T-helper 2 cell treated with Interferon-gamma antibody and Interleukin-4, amounts not matched to agents 100 ng/mL and 5 ng/mL, for 36 hours (primary cell): ENCODE results near the gene SUPT20H. TPM values are rescaled to one million over a fixed set of nuclear protein-coding genes. Genes with fewer than 3 reads are reported as not detected.

Source experiments
- intact Hi-C: fragments of 100-400 bp; cut with micrococcal nuclease; formaldehyde crosslinking; loops from one replicate; pipeline ENCODE4 v1.15.1; 2023
- total RNA-seq: library from RNA; stranded (reverse); gene quantifications from 2 replicates; pipeline ENCODE4 v1.2.3, GENCODE V29; 2022

SUPT20H gene
- 68.3 and 71.6 TPM in 2 replicates for total RNA-seq

DNA sequence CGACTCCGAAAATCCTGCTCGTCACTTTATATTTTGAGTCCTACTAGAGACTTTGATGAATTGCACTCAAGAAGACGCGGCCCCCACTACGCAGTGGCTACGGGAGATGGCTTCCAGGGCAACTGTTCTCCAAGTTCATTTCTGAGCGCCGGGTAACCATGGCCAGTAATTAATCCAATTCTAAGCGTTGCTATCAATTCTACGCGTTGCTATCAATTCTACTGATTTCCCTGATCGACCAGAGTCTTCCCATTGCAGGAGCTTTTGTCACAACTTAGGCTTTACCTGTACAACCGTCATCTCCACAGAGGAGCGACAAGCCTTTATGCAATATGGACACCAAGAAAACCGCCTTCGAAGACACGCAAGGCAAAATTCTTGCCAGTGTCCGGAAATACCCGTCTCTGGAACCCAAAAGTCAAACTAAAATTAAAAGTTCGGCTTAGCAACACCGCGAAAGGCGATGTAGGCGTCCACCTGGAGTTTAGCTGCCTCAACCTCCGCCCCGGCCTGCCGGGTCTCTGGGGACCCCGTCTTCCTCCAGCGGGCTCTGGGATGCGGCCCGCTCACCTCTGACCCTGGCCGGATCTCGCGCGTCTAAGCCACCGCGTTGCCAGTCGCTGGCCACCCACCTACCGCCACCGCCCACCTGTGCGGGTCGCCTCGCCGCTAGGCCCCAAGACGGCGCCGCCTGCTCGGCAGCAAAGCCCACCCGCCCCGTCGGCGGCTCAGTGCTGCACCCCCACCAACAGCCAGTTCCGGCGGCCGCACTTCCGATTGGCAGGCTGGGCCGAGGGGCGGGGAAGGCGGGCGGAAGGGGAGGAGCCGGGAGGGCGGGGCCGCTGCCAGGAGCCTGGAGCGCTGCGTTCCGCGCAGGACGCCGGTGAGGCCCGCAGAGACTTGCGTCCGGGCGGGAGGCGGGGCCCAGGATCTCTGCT, at the start of gene SUPT20H:
TSS of gene SUPT20H (minus strand) at position 779 of the 938 bp plus-strand sequence. CDS start 8,198 bp downstream, outside the sequence.
- intact Hi-C loops = loop anchor here (1.0 to 10.0 kb wide), 6 partner anchors 60 to 1976 kb away; partner anchors contain the start of genes ALG5, CCNA1, NHLRC3 and PROSER1

DNA sequence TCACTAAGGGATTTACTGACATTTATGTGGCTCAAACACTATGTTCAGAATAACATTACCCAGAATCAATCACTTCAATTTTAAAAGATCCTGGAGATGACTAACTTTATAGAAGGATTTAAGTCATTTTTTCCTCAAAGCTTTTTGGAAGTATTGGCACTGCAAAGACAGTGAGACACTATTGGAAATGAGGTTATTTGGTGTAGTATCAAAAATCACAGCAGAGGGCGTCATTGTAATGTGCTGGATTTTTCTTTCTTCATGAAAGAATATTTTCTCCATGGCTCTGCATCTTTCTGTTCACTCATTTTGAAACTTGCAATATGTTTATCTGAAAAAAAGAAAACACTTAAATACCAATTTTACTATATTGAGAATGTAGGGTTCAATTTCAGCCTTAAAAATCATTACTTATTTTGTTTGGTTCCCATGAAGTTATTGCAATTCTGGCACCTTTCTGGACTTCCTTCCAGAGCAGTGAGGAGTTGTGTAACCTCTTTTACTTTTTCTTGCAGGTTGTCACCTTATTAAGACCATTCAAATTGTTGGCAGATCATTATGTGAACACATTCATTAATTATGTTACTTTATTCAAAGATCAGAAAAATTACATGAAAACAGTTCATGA, 49.7 kb upstream of the SUPT20H start:
- intact Hi-C loops = loop anchor here (10.0 kb wide), 1 partner anchor 1476 kb away; no protein-coding TSS in a partner anchor

DNA sequence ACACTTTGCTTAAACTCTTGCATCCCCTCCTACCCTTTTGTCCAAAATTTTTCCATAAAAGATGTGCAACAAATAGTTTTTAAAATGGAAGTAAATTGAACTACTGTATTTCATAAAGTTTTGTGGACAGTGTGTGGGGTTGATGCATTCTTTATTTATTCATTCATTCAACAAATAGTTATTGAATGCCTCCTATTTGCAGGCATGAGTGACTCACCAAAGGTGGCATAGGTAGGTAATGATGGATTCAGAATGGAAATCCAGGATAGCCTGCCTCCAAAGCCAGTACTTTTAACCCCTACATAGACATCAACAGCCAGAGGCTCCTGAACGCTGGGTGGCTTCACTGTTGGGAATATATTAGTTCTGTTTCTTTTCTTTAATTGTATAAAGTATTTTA, 48.4 kb upstream of the SUPT20H start:
- intact Hi-C loops = loop anchor here (10.0 kb wide), 1 partner anchor 1477 kb away; no protein-coding TSS in a partner anchor

DNA sequence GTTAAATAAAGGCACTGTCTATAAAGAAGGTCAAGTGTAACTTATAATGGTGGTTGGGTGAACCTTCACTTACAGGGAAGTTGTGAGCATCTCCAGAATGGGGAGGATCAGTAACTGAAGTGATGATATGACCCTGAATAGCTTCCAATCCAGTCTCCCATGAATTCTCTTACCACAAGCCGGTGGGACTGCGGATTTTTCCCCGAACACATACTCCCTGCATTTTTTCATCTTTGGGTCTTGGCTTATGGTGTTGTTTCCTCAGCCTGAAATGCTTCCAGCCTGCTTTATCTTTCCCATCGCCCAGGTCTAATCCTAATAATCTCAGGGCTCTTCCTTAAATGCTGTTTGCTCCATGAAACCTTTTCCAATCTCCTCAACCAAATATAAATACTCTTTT, 48.0 kb upstream of the SUPT20H start:
- intact Hi-C loops = loop anchor here (10.0 kb wide), 1 partner anchor 1477 kb away; no protein-coding TSS in a partner anchor

DNA sequence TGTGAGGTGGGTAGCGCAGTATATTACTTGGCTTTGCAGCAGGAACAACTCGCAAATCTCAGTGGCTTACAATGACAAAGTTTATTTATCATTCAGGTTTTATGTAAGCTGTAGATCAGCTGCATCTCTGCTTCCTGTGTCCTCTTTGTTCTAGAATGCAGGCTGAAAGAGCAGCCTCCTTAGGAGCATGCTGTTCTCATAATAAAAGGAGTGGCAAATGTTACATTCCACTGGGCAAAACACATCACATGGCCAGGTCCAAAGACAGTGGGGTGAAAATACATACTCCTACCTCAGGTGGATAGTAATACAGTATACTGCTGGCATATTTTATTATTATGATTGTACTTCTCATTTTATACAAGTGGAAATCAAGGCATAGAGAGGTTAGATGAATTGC, 47.2 kb upstream of the SUPT20H start:
- intact Hi-C loops = loop anchor here (10.0 kb wide), 1 partner anchor 1478 kb away; no protein-coding TSS in a partner anchor

DNA sequence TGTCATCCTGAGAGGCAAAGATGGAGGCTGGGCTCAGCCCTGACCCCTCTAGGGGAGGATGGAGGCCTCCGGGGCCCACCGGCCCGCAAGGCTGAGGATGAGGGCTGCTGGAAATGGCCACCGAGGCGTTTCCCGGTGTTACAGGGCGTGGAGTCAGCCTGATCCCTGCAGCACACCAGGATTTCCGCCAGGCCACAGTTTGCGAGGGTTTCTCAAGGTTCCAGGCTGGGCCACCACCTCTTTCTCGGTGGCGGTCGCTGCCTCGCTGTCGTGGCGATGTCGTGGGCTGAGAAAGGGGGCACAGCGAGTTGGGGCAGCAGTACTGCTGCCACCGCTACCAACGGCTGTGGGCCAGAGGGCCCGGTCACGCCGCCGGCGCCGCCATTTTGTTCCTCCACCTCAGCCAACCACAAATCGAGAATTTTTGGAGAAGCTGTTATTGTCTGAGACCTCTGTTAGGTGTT, 45.8 kb upstream of the SUPT20H start, which contains the start of gene CSNK1A1L:
TSS of gene CSNK1A1L (minus strand) at position 414 of the 464 bp plus-strand sequence. CDS start at position 6, 408 bp downstream.
- intact Hi-C loops = loop anchor here (10.0 kb wide), 1 partner anchor 1480 kb away; no protein-coding TSS in a partner anchor

DNA sequence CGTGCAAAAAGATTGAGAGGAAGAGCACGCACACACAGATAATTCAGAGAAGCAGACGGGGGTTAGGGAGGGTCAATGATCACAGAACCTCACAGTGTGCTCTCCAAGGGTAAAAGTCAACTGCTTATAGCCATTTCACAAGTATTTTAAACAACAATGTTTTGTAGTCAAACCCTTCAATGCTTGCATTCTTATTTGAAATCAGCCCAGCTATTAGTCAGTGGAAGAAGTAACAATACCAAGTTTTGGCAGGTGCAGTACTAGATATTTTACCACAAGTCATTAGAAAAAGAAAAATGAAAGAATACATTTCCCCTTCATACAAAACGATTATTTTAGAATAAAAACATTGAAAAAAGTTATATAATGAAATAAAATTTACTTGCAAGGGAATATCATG, 43.4 kb upstream of the SUPT20H start:
- intact Hi-C loops = loop anchor here (10.0 kb wide), 1 partner anchor 1482 kb away; no protein-coding TSS in a partner anchor

DNA sequence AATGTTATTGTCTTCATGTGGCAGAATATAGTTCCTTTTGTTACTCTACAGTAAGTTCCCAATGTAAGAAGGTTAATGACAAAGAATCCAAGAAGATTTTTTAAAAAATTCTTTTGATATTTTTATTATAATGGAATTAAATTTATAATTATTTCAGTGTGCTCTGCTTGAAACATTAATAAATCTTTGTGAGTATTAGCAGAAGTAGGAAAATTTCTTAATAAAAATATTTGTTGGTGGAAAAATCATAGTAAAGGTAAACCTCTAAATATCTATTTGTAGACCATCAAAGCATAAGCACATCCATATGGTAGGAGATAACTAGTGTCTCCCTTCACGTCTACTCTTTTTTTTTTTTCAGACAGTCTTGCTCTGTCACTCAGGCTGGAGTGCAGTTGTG, 41.7 kb upstream of the SUPT20H start:
- intact Hi-C loops = loop anchor here (10.0 kb wide), 1 partner anchor 1484 kb away; no protein-coding TSS in a partner anchor

DNA sequence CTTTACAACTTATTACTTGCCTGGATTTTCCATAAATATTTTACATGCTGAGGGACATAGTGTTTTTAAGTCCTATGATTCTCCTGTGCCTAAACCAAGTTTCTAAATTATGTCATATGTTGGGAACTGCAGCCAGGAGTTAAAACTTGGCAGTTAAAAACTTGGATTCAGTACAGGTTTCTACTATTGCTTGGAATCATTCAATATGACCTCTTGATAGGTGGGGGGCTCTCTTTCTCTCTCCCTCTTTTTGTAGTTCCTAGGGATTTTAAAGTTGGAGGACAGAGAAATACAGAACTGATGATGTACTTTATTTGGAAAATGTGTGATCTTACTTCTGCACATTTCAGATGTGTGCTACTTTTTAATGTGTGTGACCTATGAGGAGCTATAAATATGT, 41.2 kb upstream of the SUPT20H start:
- intact Hi-C loops = loop anchor here (10.0 kb wide), 1 partner anchor 1484 kb away; no protein-coding TSS in a partner anchor

DNA sequence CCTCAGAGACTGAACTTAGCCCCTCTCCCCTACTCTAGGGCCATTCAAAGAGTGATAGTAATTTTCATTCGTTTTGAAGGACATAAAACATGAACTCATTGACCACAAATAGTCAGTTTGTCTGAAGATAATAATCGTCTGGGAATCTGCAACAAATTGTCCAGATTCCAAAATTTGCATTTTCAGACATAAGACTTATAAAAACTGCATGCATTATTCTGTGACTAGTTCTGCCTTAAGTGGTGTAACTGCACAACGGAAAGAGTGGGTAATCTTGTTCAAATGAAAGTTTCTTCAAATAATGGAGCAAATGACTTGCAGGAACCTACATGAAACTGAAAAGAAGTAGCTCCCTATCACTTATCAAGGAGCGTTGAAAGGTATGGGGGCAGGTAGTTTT, 37.6 kb upstream of the SUPT20H start:
- intact Hi-C loops = no loop called here

DNA sequence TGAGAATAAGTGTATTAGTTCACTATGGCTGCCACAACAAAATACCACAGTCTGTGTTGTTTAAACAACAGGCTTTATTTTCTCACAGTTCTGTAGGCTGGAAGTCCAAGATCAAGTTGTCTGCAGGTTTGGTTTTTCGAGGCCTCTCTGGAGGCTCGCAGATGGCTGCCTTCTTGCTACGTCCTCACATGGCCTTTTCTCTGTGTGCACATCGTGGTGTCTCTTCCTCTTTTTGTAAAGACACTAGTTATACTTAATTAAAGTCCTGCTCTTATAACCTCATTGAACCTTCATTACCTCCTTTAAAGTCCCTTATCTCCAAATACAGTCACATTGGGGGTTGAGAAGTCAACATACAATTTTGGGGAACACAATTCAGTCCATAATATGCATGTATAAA, 35.4 kb upstream of the SUPT20H start:
- intact Hi-C loops = no loop called here

DNA sequence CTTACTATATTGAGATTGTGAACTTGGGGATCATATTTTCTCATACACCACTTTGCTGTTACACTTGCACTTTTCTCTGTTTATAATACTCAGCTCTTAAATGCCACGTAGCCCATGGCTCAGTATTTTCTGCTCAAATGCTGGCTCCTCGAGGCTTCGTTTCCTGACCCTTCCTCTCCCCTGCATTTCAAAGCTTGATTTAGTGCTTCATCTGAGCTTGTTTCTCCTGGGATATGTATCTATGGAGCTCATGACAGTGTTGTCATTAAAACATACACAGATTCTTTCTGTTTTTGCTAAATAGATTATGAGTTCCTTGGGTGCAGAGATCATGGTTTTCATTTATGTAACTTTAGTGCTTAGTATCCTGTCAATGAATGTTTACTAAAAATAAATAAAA, 34.6 kb upstream of the SUPT20H start:
- intact Hi-C loops = no loop called here

DNA sequence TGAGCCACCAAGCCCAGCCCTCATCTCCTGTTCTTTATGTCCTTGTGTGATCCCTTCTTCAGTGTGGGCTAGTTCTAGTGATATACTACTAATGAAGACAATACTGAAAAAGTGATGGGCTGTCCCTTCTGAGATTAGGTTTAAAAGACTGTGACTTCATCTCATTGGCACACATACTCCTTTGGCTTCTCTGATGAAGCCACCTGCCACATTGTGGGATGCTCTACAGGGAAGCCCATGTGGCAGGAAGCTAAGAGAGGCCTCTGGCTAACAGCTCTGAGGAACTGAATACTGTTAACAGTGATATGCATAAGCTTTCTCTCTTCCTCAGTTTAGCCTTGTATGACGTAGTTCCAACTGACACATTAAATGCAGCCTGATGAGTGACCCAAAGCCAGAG, 32.3 kb upstream of the SUPT20H start:
- intact Hi-C loops = no loop called here

DNA sequence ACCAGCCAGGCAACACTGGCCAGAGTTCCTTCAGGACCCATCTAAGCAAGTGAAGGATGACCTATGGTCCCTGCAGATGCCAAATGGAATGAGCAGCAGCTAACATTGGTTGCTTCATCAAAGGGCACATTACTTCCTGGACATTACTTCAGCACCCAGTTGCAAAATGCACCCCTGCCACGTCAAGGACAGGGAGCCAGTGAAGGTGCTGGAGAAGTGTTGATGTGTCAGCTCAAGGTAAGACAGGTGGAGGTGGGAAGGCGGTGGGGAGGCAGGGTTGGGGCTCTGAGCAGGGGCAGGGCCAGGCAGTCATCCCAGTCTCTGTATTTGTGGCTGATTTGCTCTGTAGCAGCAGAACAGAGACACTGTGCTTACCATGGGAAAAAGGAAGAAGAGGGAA, 31.4 kb upstream of the SUPT20H start:
- intact Hi-C loops = no loop called here

DNA sequence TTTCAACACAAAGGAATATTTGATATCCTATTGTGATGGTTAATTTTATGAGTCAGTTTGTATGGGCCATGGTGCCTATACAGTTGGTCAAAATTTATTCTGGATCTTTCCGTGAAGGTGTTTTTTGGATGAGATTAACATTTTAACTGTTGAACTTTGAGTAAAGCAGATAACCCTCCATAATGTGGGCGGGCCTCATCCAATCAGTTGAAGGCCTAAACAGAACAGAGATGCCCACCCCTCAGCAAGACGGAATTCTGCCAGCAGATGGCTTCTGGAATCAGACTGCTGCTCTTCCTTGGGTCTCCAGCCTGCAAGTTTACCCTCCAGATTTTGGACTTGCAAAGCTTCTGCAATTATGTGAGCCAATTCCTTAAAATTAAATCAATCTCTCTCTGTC, 30.0 kb upstream of the SUPT20H start:
- intact Hi-C loops = no loop called here

DNA sequence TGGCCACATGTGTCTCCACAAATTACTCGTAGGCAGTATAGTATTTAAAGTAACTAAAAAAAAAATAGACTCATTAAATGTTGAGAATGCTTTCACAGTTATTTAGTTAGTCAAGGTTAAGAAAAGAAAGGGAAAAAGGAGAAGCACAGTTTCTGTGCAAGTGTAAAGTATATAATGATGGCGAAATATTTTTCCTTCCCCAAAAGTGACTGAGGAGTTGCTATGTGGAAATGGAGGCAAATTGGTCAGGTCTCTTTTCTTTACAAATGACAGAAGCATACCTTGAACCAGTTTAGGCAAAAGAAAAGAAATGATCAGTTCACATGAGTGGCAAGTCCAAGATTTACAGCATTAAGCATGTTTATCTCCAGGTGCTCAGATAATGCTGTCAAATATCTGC, 28.0 kb upstream of the SUPT20H start:
- intact Hi-C loops = no loop called here

DNA sequence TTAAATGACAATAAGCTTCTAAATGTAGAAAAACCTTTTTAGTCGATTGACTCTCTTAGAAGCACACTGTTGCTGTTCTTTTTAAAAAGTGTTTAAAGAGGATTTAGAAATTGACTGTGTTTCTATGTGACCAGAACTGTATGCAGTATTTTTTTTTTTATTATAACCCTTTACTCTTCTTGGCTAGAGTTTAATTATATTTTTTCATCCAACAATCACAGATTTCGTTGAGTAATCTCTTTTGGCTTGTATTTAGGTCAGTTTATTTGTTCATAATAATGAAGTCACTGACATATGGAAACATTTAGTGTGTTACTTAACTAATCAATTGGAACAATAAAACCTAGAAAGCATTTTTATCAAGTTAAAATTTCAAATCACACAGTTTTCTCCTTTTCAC, 26.1 kb upstream of the SUPT20H start:
- intact Hi-C loops = no loop called here

DNA sequence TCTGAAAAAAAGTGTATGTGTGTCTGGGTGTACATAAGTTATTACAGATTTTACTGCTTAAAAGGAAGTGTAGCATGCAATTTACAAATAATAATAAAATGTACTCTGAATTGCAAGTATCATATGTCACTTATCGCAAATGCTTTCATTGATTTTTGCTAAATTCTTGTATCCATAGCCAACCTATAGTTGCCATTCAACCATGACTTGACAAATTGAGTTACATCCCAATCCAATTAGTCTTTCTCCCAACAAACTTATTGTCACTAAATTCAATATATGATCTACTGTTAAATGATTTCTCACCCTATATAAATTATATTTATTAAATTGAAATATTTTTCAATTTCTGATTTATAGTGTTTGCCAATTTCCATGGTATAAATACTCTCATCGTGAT, 17.3 kb upstream of the SUPT20H start:
- intact Hi-C loops = no loop called here

DNA sequence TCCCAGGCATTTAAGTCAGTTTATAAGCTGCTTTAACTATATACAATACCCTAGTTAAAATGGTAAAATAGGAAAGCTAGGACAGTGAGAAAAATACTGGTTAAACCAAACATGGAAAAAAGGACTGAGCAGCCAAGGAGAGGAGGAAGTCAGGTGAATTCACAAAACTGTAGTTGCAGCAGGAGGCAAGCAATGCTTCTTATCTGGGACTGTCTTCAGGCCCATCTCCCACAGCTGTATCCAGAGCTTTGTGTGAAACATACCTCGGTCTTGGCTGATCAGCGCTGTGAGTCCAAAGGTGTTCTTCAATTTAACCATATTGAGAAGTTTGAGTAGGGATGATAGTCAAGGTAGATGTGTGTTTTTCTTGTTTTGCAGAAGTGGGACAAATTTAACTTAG, 15.7 kb upstream of the SUPT20H start:
- intact Hi-C loops = no loop called here

DNA sequence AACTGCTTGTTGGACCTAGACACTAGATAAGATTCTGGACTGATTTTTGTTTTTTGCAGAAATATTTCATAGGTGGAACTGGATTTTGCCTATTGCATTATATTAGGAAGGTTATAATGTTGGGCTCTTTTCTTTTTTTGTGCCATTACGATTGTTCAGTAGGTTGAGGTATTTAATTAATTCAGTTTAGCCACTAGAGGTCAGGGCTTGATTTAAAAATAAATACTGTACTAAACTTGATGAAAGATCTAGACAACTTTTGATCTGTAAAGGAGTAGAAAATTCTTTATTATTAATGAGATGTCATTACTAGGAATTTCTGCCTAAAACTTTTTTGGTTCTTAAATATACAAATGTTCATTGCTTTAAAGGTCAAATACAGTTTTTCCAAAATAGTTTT, 15.2 kb upstream of the SUPT20H start:
- intact Hi-C loops = loop anchor here (5.0 kb wide), 1 partner anchor 1508 kb away; no protein-coding TSS in a partner anchor

DNA sequence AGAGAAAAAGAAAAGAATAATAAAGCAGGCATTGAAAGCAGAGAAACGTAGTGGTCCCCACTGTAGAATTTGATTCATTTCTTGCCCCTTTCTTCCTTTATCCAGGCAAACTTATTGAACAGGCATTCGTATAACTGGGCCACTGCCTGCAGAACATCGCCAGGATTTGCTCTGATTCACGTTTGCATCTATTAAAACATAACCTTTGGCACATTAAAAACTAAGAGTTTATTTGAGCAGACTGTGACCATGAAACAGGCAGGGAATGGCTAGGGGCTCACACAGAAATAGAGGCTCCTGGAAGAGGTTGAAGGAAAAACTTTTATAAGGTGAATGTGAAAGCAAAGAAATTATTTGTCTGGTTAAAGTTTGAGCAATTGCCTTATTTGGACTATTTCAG, 12.5 kb upstream of the SUPT20H start:
- intact Hi-C loops = loop anchor here (5.0 kb wide), 1 partner anchor 1510 kb away; no protein-coding TSS in a partner anchor
